Measurements from ENCODE around the gene ZFYVE28. TPM values are rescaled to one million over a fixed set of nuclear protein-coding genes. Genes with fewer than 3 reads are reported as not detected.
A peak's percentile ranks its signal among the peaks of the same experiment; 100 is the strongest.

The ZFYVE28 gene
- total RNA-seq, 1 donor from 2014 or later, result 3.3 TPM

- no peak for TF ChIP-seq CTCF (IDR thresholded peaks at IDR 0.05; ENCODE audit: unreplicated experiment)
- no peaks in the 10 kb centered on the region for H3K27me3 Mint-ChIP-seq
- H3K36me3 Mint-ChIP-seq (ENCODE audit: insufficient read depth), result no peaks in the 10 kb centered on the region
- no peaks in the 10 kb centered on the region for H3K9me3 Mint-ChIP-seq (ENCODE audit: low read depth)
- H3K4me3 Mint-ChIP-seq (ENCODE audit: low read depth), result peak within 1 kb of the TSS; percentile 75
- DNase-seq (ENCODE audit: low spot score, unreplicated experiment), result no peak
- peak within 1 kb of the TSS; percentile 81 for H3K27ac Mint-ChIP-seq
- H3K4me1 Mint-ChIP-seq (ENCODE audit: low read depth), result peaks cover 2% of the 10 kb centered on the region
Measured at GRCh38 chr4:2261853-2262144, 156.6 kb downstream of the ZFYVE28 start, which contains the start of gene MXD4. TSS of gene MXD4 (minus strand) at chr4:2262109. CDS start at chr4:2261980, 129 bp downstream.

- H3K4me3 Mint-ChIP-seq (ENCODE audit: low read depth), result peak overlapping the region; percentile 75
- no peak for DNase-seq (ENCODE audit: low spot score, unreplicated experiment)
- no peaks in the 10 kb centered on the region for H3K27me3 Mint-ChIP-seq
- no peaks in the 10 kb centered on the region for H3K36me3 Mint-ChIP-seq (ENCODE audit: insufficient read depth)
- no peaks in the 10 kb centered on the region for H3K9me3 Mint-ChIP-seq (ENCODE audit: low read depth)
- no peak overlapping the region for H3K27ac Mint-ChIP-seq
- H3K4me1 Mint-ChIP-seq (ENCODE audit: low read depth), result peaks cover 2% of the 10 kb centered on the region
- no peak for TF ChIP-seq CTCF (IDR thresholded peaks at IDR 0.05; ENCODE audit: unreplicated experiment)
Measured at GRCh38 chr4:2261110-2261852, 157.2 kb downstream of the ZFYVE28 start.

- peaks cover 2% of the 10 kb centered on the region for H3K4me1 Mint-ChIP-seq (ENCODE audit: low read depth)
- H3K4me3 Mint-ChIP-seq (ENCODE audit: low read depth), result peak overlapping the region; percentile 75
- no peaks in the 10 kb centered on the region for H3K9me3 Mint-ChIP-seq (ENCODE audit: low read depth)
- peak; percentile 9 for DNase-seq (ENCODE audit: low spot score, unreplicated experiment)
- H3K27ac Mint-ChIP-seq, result no peak overlapping the region
- H3K36me3 Mint-ChIP-seq (ENCODE audit: insufficient read depth), result no peaks in the 10 kb centered on the region
- H3K27me3 Mint-ChIP-seq, result no peaks in the 10 kb centered on the region
- no peak for TF ChIP-seq CTCF (IDR thresholded peaks at IDR 0.05; ENCODE audit: unreplicated experiment)
Measured at GRCh38 chr4:2260344-2261109, 157.9 kb downstream of the ZFYVE28 start.

DNA sequence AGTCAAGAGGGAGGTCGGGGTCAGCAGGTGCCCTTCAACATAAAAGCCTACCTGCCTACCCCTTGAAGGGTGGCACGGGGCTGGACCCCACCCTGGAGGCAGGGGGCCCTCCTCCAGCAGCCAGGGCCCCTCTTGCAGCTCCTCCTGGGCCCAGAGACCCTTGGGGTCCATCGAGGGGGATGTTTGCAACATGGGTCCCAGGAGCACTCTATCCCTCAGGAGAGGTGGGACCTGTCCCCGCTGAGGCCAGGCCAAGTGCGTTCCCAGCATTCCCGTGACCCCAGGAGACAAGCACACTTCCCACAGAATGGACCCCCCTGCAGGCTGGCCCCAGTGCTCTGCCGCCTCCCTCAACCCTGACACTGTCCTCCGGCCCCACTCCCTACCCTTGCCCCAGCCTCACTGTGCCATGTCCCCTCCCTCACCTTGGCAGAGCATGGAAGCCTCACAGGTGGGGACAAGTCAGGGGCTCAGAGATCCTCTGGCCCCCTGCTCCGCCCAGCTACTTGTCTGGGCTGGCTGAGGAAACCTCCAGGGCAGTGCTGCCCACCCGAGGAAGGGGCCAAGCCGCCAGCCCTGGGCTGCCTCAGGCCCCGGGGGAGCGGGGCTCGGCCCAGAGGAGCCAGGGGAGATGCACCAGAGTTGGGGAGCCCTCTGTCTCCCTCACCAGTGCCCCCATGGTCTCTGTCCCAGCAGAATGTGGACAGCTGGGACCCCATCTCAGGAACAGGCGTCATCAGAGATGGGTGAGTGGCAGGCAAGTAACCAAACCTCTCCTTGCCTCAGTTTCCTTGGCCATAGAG, 158.7 kb downstream of the ZFYVE28 start:
- H3K36me3 Mint-ChIP-seq (ENCODE audit: insufficient read depth), result peaks cover 2% of the 10 kb centered on the region
- no peaks in the 10 kb centered on the region for H3K27me3 Mint-ChIP-seq
- peaks cover 2% of the 10 kb centered on the region for H3K4me1 Mint-ChIP-seq (ENCODE audit: low read depth)
- H3K9me3 Mint-ChIP-seq (ENCODE audit: low read depth), result no peaks in the 10 kb centered on the region
- peak; percentile 9 for DNase-seq (ENCODE audit: low spot score, unreplicated experiment)
- peak overlapping the region; percentile 75 for H3K4me3 Mint-ChIP-seq (ENCODE audit: low read depth)
- H3K27ac Mint-ChIP-seq, result no peak overlapping the region
- no peak for TF ChIP-seq CTCF (IDR thresholded peaks at IDR 0.05; ENCODE audit: unreplicated experiment)

- no peaks in the 10 kb centered on the region for H3K9me3 Mint-ChIP-seq (ENCODE audit: low read depth)
- H3K4me3 Mint-ChIP-seq (ENCODE audit: low read depth), result no peak overlapping the region
- H3K4me1 Mint-ChIP-seq (ENCODE audit: low read depth), result peaks cover 2% of the 10 kb centered on the region
- DNase-seq (ENCODE audit: low spot score, unreplicated experiment), result peak; percentile 8
- peaks cover 3% of the 10 kb centered on the region for H3K36me3 Mint-ChIP-seq (ENCODE audit: insufficient read depth)
- no peak for TF ChIP-seq CTCF (IDR thresholded peaks at IDR 0.05; ENCODE audit: unreplicated experiment)
- no peaks in the 10 kb centered on the region for H3K27me3 Mint-ChIP-seq
- no peak overlapping the region for H3K27ac Mint-ChIP-seq
Measured at GRCh38 chr4:2259036-2259540, 159.4 kb downstream of the ZFYVE28 start.
